ENCODE measurements around the gene VEGFA.

VEGFA gene

GRCh38 chr6:43808412-43808811 is 38.4 kb downstream of the VEGFA start:
- no peaks in the 10 kb centered on the region for H3K9me3 ChIP-seq
- no peaks in the 10 kb centered on the region for H3K36me3 ChIP-seq
- H3K4me1 ChIP-seq (ENCODE audit: control insufficient read depth in 1 of 2, insufficient read depth in 1 of 2, low read depth in 1 of 2, low read length in 1 of 2) = peaks cover 27 to 28% of the 10 kb centered on the region in 2 experiments
- no peak overlapping the region for H3K4me3 ChIP-seq (ENCODE audit: low read depth in 1 of 2, low read length in 1 of 2)
- no peak for TF ChIP-seq CTCF (IDR thresholded peaks at IDR 0.05)
- H3K27ac ChIP-seq = no peak overlapping the region
- no peaks in the 10 kb centered on the region for H3K27me3 ChIP-seq

- TF ChIP-seq CTCF (IDR thresholded peaks at IDR 0.05) = no peak
- peaks cover 27% of the 10 kb centered on the region in 2 experiments for H3K4me1 ChIP-seq (ENCODE audit: control insufficient read depth in 1 of 2, insufficient read depth in 1 of 2, low read depth in 1 of 2, low read length in 1 of 2)
- H3K9me3 ChIP-seq = no peaks in the 10 kb centered on the region
- no peaks in the 10 kb centered on the region for H3K36me3 ChIP-seq
- H3K4me3 ChIP-seq (ENCODE audit: low read depth in 1 of 2, low read length in 1 of 2) = no peak overlapping the region
- no peak overlapping the region for H3K27ac ChIP-seq
- H3K27me3 ChIP-seq = no peaks in the 10 kb centered on the region
These were observed 39.6 kb downstream of the VEGFA start for GRCh38 chr6:43809417-43810305.

- H3K9me3 ChIP-seq = no peaks in the 10 kb centered on the region
- H3K27ac ChIP-seq = no peak overlapping the region
- H3K4me3 ChIP-seq (ENCODE audit: low read depth in 1 of 2, low read length in 1 of 2) = no peak overlapping the region
- H3K27me3 ChIP-seq = no peaks in the 10 kb centered on the region
- H3K36me3 ChIP-seq = no peaks in the 10 kb centered on the region
- H3K4me1 ChIP-seq (ENCODE audit: control insufficient read depth in 1 of 2, insufficient read depth in 1 of 2, low read depth in 1 of 2, low read length in 1 of 2) = peaks cover 20 to 28% of the 10 kb centered on the region in 2 experiments
- TF ChIP-seq CTCF (IDR thresholded peaks at IDR 0.05) = no peak
These were observed 41.1 kb downstream of the VEGFA start for GRCh38 chr6:43810965-43811732.

GRCh38 chr6:43811733-43812099 is 41.7 kb downstream of the VEGFA start:
- TF ChIP-seq CTCF (IDR thresholded peaks at IDR 0.05) = no peak
- no peak overlapping the region for H3K4me3 ChIP-seq (ENCODE audit: low read depth in 1 of 2, low read length in 1 of 2)
- no peaks in the 10 kb centered on the region for H3K36me3 ChIP-seq
- H3K4me1 ChIP-seq (ENCODE audit: control insufficient read depth in 1 of 2, insufficient read depth in 1 of 2, low read depth in 1 of 2, low read length in 1 of 2) = peaks cover 26 to 34% of the 10 kb centered on the region in 2 experiments
- H3K27me3 ChIP-seq = no peaks in the 10 kb centered on the region
- H3K9me3 ChIP-seq = no peaks in the 10 kb centered on the region
- H3K27ac ChIP-seq = no peak overlapping the region

GRCh38 chr6:43812850-43813578 is 43.0 kb downstream of the VEGFA start:
- Histone ChIP-seq H3K4me1 (ENCODE audit: control insufficient read depth in 1 of 2, insufficient read depth in 1 of 2, low read depth in 1 of 2, low read length in 1 of 2) (peaks cover 32 to 38% of the 10 kb centered on the region in 2 experiments), H3K9me3 (no peaks in the 10 kb centered on the region), H3K27ac (no peak overlapping the region), H3K4me3 (ENCODE audit: low read depth in 1 of 2, low read length in 1 of 2) (no peak overlapping the region), H3K27me3 (no peaks in the 10 kb centered on the region), H3K36me3 (no peaks in the 10 kb centered on the region)
- TF ChIP-seq CTCF (IDR thresholded peaks at IDR 0.05) = no peak
